GM18502 (cell line): Measurements from ENCODE around the gene PCTP.

Source experiments
- ATAC-seq: cut with Tn5 transposase; IDR thresholded peaks from one replicate; pipeline ENCODE4 v1.9.1; 2021; ENCODE audit warnings: mild to moderate bottlenecking; ENCODE audit not compliant: unreplicated experiment, poor library complexity

The PCTP gene

GRCh38 chr17:55784666-55785065, 33.8 kb downstream of the PCTP start:
- no peak for ATAC-seq

DNA sequence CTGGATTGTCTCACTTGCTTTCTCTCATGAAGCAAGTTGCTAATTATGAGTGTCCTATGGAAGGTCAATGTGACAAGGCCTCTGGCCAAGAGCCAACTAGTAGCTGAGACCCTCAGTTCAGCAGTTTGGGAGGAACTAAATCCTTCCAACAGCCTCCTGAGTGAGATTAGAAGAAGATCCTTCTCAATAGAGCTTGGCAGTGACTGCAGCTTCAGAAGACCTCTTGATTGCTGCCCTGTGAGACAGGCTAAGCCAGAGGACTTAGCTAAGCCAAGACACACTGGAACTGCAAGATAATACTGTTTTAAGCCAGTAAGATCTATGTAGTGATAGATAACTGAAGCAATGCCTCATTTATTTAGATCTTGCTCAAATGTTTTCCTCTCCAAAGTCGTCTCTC, 34.3 kb downstream of the PCTP start:
- no peak for ATAC-seq

- ATAC-seq, result no peak
These were observed 42.4 kb downstream of the PCTP start for GRCh38 chr17:55793272-55793671.

GRCh38 chr17:55794725-55795482, 44.1 kb downstream of the PCTP start:
- ATAC-seq, result no peak

GRCh38 chr17:55806745-55807495, 56.1 kb downstream of the PCTP start:
- no peak for ATAC-seq

DNA sequence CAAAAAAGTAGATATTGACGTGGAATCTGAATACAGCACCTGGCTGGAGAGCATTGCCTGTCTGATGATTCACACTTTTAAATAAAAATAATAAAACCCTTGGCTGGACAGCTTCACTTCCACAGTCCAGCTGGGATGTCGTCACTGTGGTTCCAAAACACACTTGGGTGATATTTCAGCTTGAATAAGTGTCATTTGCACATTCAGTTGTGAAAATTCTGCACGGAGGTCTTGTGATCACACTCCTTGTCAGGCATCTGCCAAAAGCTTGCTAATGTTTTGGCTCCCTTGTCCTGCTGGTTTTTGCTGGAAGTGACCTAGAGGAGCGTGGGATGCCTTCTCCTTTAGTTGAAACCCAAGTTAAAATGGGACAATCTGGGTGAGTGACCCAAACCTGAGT, 60.7 kb downstream of the PCTP start:
- ATAC-seq, result no peak

DNA sequence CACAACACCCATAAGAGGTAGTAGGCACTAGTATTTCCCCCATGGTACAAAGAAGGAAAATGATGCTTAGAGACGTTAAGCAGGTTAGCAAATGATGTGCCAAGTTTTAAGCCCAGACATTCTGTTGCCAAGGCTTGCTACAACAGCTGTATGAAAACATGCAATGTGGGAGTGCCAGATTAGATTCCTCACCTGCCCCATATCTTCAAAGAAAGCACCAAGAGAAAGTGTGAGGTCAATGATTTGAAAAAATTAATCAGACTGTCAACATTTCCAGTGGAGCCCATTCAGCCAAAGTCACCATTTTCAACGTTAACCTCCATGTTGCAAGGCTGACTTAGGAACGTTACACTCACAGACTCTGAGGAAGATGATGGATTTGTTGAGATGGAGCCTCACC, 61.5 kb downstream of the PCTP start:
- ATAC-seq, result no peak

DNA sequence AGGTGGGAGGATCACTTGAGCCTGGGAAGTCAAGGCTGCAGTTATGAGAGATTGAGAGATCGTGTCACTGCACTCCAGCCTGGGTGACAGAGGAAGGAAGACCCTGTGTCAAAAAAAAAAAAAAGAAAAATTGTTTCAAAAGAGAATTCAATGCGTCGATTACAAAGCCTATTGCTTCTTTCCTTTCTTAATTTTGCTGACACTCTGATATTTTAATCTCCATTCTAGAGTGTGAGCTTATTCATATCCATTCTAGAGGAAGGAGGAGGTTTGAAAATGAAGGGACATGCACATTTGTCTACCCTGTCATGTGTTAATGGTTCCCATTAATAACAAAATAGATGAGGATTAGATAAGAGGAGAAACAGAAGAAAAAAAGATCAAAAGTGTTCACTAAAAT, 63.1 kb downstream of the PCTP start:
- no peak for ATAC-seq

GRCh38 chr17:55814377-55814776, 63.5 kb downstream of the PCTP start:
- no peak for ATAC-seq

- no peak for ATAC-seq
These were observed 65.9 kb downstream of the PCTP start for GRCh38 chr17:55816532-55817396.

DNA sequence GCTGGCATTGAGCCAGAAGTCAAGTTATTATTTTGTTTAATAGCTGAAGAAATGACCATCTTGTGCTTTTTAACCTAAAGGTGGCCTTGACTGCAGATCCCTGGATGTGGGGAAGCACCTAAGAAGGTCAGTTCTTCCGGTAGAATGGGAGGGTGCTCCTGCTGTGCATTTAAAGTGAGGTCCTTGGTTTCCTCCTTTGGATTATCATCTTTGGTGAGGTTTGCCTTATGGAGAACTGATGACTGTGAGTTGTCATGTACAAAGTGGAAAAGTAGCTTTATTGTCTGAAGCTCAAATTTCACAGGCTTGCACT, 66.5 kb downstream of the PCTP start:
- ATAC-seq, result no peak

- no peak for ATAC-seq
These were observed 67.2 kb downstream of the PCTP start for GRCh38 chr17:55818026-55818425.

DNA sequence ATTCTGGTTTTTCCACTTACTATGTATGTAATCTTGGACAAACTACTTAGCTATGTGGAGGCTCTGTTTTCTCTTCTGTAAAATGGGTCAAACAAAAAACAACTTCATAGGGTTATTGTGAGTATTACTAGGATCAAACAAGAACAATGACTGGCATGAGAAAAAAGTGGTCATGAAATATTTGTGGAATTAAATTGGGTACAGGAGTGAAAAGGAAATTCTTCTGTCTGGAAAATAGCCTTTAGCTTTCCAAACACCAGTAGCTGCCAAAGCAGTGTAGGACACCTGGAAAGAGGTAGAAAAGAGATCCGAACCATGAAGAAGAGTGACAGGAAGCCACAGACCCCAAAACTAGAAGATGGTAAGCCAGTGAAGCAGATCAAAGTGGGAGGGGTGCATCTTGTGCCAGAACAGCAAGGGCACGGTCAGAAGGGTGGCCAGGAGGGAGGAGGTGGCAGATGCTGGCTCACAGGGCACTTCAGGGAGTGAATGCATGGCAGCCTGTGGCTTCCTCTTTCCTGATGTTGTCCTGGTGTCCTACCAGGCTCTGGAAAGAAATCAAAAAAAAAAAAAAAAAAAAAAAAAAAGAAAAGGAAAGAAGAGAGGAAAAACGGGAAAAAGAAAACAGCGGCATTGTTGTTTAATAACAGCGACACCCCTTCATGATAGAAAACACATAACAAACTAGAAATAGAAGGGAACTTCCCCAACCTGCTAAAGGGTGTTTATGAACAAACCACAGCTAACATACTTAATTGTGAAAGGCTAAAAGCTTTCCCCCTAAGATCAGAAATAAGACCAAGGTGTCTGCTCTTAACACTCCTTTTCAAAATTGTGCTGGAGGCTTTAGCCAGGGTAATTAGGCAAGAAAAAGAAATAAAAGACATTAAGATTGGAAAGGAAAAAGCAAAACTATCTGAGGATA, 67.9 kb downstream of the PCTP start:
- no peak for ATAC-seq

DNA sequence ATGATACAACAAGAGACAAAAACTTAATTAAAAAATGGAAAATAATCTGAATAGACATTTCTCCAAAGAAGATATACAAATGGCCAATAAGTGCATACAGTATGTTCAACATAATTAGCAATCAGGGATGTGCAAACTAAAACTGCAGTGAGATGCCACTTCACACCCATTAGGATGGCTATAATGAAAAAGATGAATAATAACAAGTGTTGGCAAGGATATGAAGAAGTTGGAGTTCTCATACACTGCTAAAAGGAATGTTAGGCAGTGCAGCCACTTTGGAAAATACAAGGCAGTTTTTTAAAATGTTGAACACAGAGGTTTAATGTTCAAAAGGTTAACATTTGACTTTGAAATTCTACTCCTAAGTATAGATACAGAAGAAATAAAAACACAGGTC, 69.8 kb downstream of the PCTP start:
- ATAC-seq, result no peak

DNA sequence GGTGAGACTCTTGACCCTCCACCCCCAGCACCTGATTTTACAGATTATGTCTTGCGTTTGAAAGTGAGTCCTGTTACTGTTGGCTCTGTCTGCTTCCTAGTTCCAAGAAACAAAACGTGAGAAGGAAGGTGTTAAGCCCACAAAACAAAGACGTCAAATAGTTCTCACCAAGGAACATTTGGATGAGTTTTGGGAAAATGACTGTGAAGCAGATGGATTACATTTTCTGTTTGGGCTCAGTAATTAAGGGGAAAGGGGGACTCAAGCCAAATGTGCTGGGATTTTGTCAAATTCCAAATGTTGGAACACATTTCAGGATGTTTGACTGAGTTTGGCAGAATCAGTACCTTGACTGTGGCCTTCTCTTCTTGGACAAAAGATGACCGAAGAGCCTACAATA, 71.2 kb downstream of the PCTP start:
- ATAC-seq, result no peak

DNA sequence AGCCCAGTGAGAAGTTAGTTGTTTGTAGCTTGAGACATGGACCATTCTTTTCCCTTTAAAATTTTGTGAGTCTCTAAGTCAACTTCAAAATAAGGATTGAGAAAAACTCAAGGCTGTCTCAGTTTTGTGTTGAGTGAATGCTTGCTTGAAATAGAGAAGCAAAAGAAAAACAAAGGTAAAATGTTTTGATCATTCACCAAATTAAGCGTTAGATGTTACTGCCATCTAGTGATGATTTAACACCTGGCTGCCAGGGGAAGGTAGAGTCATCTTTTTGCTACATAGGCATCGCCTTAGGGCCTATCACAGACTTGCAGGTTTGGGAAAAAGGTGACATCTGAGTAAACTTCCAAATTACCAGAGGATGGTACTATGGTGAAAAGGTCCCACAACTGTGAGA, 74.4 kb downstream of the PCTP start:
- ATAC-seq, result no peak
